D721Med (cell line): ENCODE measurements around the gene KIF26A.

Experiments used
- DNase-seq: peaks from one replicate; pipeline ENCODE4 v3.0.0; 2011; ENCODE audit warnings: low spot score; ENCODE audit not compliant: insufficient read length
- FAIRE-seq: peaks from 2 replicates; lab custom pipeline; 2011; peaks lifted over from hg19 to GRCh38; lab: Jason Lieb, UNC
- TF ChIP-seq, protein P1 (sequence below): IDR thresholded peaks from 2 replicates; pipeline ENCODE4 v1.5.1; 2012; ENCODE audit warnings: mild to moderate bottlenecking, control low read depth; ENCODE audit not compliant: insufficient read depth; ENCODE audit errors: missing control alignments

KIF26A gene

GRCh38 chr14:104138098-104138717 lies at the start of gene KIF26A:
Gene KIF26A, plus strand, starts transcription at chr14:104138587. Its CDS starts 136 bp downstream, at chr14:104138723.
- FAIRE-seq (no peak), DNase-seq (peak; percentile 90)
- TF ChIP-seq, protein P1, sequence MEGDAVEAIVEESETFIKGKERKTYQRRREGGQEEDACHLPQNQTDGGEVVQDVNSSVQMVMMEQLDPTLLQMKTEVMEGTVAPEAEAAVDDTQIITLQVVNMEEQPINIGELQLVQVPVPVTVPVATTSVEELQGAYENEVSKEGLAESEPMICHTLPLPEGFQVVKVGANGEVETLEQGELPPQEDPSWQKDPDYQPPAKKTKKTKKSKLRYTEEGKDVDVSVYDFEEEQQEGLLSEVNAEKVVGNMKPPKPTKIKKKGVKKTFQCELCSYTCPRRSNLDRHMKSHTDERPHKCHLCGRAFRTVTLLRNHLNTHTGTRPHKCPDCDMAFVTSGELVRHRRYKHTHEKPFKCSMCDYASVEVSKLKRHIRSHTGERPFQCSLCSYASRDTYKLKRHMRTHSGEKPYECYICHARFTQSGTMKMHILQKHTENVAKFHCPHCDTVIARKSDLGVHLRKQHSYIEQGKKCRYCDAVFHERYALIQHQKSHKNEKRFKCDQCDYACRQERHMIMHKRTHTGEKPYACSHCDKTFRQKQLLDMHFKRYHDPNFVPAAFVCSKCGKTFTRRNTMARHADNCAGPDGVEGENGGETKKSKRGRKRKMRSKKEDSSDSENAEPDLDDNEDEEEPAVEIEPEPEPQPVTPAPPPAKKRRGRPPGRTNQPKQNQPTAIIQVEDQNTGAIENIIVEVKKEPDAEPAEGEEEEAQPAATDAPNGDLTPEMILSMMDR, result no peak

DNA sequence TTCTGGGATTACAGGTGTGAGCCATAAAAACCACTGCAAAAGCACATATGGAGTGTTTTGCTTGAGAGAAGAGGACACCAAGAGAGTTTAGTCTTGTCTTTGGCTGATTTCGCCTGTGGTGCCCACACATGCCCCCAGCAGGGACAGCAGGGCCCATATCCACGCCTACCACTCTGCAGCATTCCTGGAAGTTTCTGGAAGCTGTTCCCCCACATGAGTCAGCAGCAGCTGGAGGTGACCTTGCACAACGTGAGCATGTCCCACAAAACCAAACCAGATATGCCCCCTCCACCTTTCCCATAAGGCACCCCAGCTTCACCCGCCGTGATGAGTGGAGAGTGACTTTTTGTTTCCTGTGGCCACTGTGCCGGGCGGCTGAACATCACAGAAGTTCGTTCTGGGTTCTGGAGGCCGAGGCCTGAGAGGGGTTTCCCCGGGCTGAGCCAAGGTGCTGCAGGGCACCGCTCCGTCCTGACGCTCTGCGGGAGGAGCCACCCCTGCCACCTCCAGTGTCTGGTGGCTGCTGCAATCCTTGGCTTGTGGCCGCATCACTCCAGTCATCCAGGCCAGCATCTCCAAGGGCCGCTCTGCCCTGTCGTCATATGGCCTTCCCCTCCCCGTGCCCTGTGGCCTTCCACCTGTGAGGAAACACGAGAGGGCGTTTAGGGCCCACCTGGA lies 48.2 kb upstream of the KIF26A start:
- DNase-seq, result no peak
- FAIRE-seq, result no peak
- TF ChIP-seq, protein P1, result no peak

DNA sequence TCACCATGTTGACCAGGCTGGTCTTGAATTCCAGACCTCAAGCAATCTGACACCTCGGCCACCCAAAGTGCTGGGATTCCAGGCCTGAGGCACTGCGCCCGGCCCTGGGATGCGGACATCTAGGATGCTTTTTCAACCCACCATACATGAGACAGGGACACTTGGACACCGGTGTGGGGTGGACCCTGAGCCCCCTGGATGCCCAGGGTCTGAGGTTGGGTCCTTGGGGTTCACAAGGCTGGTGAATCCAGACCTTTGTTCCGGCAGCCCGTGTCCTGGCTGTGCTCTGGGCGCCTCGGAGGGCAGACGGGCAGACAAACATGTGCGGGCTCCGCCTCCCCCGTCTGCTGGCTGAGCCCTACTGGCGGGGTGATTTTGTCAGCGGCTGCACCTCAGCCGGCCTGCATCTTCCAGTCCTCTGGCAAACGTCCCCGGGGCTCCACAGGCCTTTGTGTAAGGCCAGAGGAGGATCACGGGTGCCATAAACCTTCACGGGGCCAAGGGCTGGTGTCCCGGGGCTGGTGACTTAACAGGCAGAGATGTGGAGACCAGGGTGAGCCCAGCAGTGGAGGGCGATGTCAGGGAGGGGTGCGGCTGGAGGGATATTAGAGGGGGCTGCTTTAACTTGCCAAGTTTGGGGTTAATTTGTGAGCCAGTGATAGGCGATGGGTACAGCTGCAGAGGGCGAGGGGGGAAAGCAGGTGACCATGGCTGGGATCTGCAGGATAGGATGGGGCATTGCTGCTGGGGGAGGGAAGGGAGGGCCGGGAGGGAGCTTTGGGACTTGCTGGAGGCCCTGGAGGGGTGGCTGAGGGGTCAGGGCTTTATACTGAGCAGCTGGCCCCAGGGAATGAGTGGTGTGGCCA lies 47.1 kb upstream of the KIF26A start:
- DNase-seq (no peak), FAIRE-seq (no peak)
- TF ChIP-seq, protein P1, result no peak

GRCh38 chr14:104091927-104092771 lies 46.2 kb upstream of the KIF26A start:
- DNase-seq, result no peak
- TF ChIP-seq, protein P1, result no peak
- no peak for FAIRE-seq

DNA sequence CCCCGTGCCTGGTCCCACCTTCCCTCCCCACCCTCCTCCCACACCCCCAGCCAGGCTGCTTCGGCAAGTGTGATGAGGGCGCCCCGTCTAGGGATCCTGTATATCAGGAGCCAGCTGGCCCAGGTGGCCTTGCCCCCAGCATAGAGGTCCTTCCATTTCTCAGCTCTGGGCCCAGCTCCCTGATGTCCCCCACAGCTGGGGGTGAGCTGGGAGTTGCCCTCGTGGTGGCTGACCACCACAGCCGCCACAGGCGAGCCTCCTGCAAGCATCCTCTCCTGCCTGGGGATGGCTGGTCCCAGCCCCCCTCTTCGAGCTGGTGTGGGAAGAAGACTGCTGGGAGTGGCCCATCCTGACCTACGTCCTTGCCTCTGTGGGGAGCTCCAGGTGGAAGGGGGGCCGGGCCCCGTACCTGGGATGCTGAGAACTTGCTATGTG lies 45.4 kb upstream of the KIF26A start:
- no peak for DNase-seq
- TF ChIP-seq, protein P1, result no peak
- FAIRE-seq, result no peak

- TF ChIP-seq, protein P1, result no peak
- FAIRE-seq, result no peak
- no peak for DNase-seq
Measured at GRCh38 chr14:104093366-104094055, 44.9 kb upstream of the KIF26A start.
